Thyroid gland (tissue), 4 donors: ENCODE data around the gene C2CD4D.

Experiments
- CTCF ChIP-seq, 6 experiments: fragments of 200-600 bp in 3 of 6; fragments of 450-650 bp in 3 of 6; sonication (generic) in 3 of 6; IDR thresholded peaks; one replicate each; pipeline ENCODE4 v1.5.1; 2016 to 2019; ENCODE audit warnings: antibody characterized with exemption in 6 of 6, mild to moderate bottlenecking in 2 of 6, inconsistent platforms in 1 of 6, moderate library complexity in 1 of 6
- POLR2A ChIP-seq, 2 donors: fragments of 450-650 bp; IDR thresholded peaks; one replicate each; pipeline ENCODE4 v1.6.1; 2017; ENCODE audit warnings: antibody characterized with exemption in 2 of 2, mild to moderate bottlenecking in 2 of 2, moderate library complexity in 1 of 2

DNA sequence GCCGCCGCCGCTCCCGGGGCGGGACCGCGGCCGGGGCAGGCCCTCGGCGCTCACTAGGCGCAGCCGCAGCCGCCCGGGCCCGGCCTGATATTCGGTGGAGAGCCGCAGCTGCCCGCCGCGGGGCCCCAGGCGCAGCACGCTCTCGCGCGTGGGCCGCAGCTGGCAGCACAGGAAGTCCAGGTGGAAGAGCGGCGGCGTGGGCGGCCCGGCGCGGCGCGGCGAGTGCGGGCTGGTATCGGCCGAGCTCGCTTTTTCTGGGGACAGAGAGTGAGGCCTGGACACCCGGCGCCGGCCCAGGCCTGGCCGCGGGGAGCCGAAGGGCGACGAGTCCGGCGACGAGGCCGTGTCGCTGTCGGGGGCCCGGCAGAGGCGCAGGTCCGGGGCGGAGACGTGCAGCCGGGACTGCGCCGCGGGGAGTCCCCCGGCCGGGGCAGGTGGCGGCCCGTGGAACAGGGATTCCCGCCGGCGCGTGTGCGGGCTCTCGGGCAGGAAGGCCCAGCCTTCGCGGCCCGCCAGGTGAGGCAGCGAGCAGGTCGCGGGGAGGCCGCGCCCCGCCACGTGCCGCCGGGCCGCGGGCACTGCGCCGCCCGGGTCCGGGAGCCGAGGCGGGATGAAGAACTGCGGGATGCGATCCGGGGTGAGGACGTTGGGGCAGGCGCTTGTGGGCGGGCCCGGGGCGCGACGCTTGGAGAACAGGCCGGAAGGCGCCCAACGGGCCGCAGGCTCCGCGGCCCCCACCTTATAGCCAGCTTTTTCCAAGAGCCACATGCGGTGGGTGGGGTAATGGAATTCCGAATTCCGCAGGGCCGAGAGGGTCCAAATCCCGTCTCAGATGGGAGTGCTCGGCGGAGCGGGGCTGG lies 1.2 kb downstream of the C2CD4D start:
- TF ChIP-seq CTCF (IDR thresholded peaks at IDR 0.05) (no peak), POLR2A (IDR thresholded peaks at IDR 0.05) (no peak)
